GM19240 (cell line): ENCODE measurements around the gene JPH4.

ENCODE experiments used
- DNase-seq: peaks from one replicate; pipeline ENCODE4 v3.0.0; 2011; ENCODE audit warnings: low spot score; ENCODE audit not compliant: insufficient read length

The JPH4 gene

DNA sequence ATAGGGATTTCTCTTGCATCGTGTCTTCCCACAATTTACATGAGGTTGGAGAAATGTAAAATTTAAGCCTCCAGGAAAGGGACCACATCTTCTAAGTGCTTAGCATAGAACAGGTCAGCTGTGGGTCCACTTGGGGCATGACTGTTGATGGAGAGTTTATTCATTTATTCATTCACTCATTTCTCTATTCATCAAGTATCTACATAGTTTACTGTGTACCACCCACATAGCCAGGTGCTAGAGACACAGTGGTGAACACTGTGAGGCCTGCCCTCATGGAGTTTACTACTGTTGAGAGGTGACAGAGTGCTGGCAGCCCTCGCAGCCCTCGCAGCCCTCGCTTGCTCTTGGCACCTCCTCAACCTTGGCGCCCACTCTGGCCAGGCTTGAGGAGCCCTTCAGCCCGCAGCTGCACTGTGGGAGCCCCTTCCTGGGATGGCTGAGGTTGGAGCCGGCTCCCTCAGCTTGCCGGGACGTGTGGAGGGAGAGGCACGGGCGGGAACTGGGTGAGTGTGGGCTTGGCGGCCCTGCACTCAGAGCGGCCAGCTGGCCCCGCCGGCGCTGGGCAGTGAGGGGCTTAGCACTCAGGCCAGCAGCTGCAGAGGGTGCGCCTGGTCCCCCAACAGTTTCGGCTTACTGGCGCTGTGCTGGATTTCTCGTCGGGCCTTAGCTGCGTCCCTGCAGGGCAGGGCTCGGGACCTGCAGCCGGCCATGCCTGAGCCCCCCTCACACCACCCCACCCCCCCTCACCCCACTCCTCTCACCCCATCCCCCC is 1.7 kb upstream of the JPH4 start:
- no peak for DNase-seq

GRCh38 chr14:23579739-23580138 is 1.1 kb upstream of the JPH4 start:
- DNase-seq = no peak

- no peak for DNase-seq
Observed at GRCh38 chr14:23579311-23579630, 681 bp upstream of the JPH4 start.

GRCh38 chr14:23577710-23578392 is 739 bp downstream of the JPH4 start:
- no peak for DNase-seq

GRCh38 chr14:23577004-23577681 is 1.4 kb downstream of the JPH4 start:
- DNase-seq = no peak

DNA sequence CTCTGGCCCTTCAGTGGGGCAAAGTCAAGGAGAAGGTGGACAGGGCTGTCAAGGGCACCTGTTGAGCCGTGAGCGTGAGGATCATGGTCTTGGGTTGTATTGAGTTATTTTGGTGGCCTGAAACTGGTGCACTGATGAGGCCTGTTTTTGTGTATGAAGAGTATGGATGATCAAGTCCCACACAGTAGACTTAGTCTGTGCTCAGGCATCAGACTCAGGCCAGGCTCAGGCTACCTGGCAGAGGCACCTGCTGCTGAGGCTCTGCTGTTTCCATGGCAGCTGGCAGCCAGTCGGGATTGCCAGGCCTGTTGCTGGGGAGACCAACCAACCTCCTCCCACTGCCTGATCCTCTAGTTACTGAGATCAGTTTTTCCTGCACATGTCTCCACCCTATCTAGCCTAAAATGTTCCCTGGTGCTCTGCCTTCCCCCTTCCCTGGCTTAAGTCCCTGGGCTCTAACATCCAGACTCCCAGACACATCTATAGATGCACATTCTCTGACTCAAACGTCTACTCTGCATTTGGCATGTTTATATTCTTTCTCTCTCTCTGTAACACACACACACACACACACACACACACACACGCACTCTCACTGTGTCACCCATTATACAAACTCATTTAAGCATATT is 5.1 kb downstream of the JPH4 start:
- no peak for DNase-seq

- no peak for DNase-seq
Observed at GRCh38 chr14:23572836-23573235, 5.8 kb downstream of the JPH4 start.

- DNase-seq = no peak
Observed at GRCh38 chr14:23572524-23572828, 6.1 kb downstream of the JPH4 start.

DNA sequence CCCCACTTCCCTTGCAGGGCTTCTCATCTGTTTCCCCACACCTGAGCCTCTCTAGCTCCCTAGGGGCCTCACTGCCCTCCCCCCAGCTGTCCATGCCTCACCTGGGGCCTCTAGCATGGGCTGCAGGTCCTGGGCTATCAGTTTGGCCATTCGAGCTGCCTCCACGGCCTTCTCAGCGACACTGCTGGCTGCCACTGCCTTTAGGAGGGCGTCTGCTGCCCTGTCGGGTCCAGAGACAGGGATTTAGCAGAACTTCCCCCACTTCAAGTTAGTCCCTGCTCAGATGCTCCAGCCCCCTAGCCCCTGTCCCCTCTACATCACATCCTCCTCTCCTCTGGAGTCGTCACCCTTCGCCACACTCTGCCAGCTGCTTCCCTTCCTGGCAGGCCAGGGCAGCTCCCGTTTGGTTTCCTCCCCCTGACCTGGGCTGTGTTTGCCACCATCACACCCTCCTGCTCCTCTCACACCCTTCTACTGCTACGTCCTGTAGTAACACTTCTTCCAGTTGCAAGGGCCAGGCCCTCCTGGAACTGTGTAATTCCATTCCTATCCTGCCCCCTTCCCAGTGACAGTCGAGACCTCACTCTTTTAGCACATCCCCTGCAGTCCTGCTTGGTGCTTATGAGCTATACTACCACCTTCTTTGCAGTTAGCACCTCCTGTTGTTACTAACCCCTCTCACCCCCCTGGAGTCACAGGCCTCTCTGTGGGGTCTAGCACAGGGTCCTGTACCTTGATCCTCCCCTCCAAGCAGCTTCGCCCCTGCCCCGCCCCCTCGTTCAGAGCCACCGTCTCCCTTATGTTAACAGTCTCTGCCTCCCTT is 6.7 kb downstream of the JPH4 start:
- no peak for DNase-seq

- no peak for DNase-seq
Observed at GRCh38 chr14:23570806-23571483, 7.6 kb downstream of the JPH4 start.

DNA sequence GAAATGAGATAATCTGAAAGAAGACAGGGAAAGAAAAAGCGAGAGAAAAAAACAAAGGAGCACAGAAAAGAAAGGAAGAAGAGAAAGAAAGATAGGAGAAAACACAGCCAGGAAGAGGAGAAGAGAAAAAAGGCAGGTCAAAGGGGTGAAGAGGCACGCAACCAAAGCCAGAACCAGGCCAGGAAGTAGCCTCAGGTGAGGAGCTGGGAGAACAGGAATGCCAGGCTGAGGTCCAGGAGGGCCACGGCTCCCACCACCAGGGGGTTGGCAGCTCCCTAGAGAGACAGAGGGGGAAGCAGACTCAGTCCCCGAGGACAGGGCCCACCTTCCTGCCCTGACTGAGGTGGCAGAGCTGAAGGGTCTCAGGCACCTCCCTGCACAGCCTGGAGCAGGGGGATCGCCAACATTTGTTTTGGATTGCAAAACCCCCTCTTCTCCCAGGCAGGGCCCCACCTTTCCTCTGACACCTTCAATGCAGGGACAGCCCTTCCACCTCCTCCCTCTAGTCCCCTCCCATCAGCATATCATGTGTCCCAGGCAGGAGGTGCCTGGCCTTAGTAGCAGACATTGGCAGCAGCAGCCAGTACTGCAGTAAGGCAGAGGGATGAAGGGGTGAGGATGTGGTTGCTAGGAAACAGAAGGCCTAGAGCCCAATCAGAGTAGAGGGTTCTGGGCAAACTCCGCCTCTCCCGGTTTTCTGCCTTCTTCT is 9.0 kb downstream of the JPH4 start:
- no peak for DNase-seq

- no peak for DNase-seq
Observed at GRCh38 chr14:23568600-23569331, 9.8 kb downstream of the JPH4 start.

DNA sequence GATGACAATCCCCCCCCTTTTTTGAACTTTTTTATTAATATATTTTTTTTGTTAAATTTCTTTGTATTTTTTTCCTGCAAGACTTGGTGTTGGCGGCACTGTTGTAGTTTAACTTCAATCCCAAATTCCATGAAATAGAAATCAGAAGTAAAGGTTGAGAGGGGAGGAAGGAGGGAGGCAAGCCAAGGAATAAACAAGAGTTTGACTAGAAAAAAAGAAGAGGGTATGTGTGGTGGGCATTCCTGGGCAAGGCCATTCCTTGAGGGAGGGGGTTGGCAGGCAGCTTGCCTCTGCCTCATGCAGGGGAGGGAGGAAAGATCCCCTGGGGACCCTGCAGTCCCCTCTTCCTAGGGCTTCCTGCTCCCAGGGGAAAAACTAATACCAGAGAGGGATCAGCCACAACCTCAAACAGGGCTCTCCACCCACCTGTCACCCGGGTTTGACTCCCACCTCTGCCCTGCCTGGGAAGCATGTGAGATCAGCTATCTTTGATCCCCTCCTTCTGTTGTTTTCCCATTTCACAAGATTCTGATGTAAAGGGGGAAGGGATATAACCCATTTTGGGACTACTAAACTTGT is 10.5 kb downstream of the JPH4 start:
- DNase-seq = no peak

- peak; percentile 72 for DNase-seq
Observed at GRCh38 chr14:23567186-23568020, 11.2 kb downstream of the JPH4 start, which contains the start of gene AP1G2. TSS of gene AP1G2 (minus strand) at chr14:23567791. CDS start at chr14:23567314, 477 bp downstream.

DNA sequence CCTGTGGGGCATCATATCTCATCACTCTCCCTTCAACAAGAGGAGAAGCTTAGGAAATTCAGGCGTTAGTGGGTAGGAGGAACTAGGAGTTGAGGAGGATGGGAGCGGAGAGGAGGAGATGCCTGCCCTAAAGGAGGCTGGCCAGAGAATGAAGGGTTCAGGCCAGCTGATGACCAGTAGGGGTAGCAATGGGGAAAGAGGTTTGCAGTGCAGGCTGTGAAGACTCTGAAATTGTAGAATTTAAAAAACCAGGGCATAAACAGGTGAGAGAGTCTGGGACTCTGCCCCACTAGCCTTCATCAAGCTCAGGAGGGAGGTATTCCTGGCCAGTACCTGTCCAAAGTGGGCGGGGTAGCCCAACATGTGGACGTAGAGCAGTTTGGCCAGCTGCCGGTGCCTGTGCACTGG is 11.8 kb downstream of the JPH4 start:
- no peak for DNase-seq

GRCh38 chr14:23566112-23566777 is 12.3 kb downstream of the JPH4 start:
- no peak for DNase-seq

- DNase-seq = no peak
Observed at GRCh38 chr14:23565626-23566025, 13.0 kb downstream of the JPH4 start.

GRCh38 chr14:23564876-23565275 is 13.7 kb downstream of the JPH4 start:
- no peak for DNase-seq
